Stimulated activated naive CD4-positive, alpha-beta T cell (primary cell): Measurements from ENCODE around the gene COL5A1.
"Not testable (repeated sequence)": the region's sequence is repeated elsewhere in the genome, so short reads cannot be mapped to it uniquely, and the experiment has no call there.

Source experiments
- DNase-seq, 6 experiments: peaks; one replicate each; lab custom pipeline; 2025; lab: John Stamatoyannopoulos, UW

Gene COL5A1

DNA sequence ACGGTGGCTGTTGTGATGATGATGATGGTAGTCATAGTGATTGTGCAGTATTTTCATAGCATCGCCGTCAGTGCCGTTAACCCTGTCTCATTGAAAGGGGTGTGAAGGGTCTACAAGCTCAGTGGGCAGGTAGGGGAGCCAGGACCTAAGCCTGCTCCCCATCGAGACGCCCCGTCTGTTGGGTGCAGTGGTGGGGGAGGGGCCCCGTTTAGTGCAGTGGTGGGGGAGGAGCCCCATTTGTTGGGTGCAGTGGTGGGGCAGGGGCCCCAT is 68.6 kb downstream of the COL5A1 start:
- no peak for DNase-seq

DNA sequence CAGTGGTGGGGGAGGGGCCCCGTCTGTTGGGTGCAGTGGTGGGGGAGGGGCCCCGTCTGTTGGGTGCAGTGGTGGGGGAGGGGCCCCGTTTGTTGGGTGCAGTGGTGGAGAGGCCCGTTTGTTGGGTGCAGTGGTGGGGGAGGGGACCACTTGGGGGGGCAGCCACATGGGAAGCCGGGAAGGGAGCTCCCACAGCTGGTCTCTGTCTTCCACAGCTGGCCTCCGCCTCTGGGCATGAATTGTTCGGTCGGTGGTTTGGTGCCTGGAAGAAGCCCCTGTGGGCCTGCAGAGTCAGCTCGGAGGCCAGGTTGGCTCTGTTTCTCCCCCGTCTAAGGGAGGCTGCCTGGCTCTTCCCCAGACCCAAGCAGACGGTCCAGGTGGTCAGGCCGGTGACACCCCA is 69.3 kb downstream of the COL5A1 start:
- no peak for DNase-seq

GRCh38 chr9:134712243-134712642 is 70.6 kb downstream of the COL5A1 start:
- no peak for DNase-seq

DNA sequence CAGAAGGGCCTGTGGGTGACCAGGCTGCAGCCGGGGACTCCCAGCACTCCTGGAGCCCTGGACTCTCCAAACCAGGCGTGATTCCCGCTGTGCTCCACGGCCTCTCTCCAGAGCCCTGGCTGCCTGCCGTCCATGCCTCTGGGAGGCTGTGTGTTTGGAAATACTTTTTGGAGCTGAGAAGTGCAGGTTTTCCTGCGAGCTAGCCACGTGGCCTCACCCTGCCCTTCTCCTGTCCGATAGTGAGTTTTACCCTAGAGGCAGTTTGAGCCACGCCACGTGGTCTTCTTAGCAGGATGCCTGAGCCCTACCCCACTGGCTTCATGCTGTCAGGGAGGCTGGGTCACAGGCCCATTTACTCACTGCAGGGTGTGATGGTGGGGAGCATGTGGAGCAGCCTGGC is 71.3 kb downstream of the COL5A1 start:
- DNase-seq: no peak

GRCh38 chr9:134715536-134715935 is 73.9 kb downstream of the COL5A1 start:
- DNase-seq: not testable (repeated sequence)

GRCh38 chr9:134716067-134716466 is 74.5 kb downstream of the COL5A1 start:
- no peak for DNase-seq

- DNase-seq: no peak
Measured at GRCh38 chr9:134717056-134717455, 75.5 kb downstream of the COL5A1 start.

- DNase-seq: no peak
Measured at GRCh38 chr9:134717924-134718645, 76.5 kb downstream of the COL5A1 start.

DNA sequence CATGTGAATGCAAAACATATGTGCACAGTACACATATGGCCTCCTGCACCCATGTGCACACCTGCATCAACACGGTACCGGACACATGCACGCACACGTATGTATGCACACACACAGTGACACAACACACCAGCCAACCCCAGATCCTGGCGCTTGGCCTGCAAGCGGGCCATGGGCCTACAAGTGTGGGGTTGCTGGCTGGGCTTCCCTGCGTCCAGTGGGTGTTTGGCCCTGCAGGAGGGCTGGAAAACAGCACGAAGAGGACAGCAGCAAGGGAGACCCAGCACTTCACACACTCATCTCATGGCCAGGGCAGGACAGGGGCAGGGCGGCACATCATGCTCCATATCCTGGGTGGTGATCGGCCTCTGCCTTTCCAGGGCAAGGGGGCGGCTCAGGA is 77.7 kb downstream of the COL5A1 start:
- no peak for DNase-seq

- no peak for DNase-seq
Measured at GRCh38 chr9:134720136-134720753, 78.6 kb downstream of the COL5A1 start.

GRCh38 chr9:134720796-134721195 is 79.2 kb downstream of the COL5A1 start:
- no peak for DNase-seq

- no peak for DNase-seq
Measured at GRCh38 chr9:134721344-134721743, 79.7 kb downstream of the COL5A1 start.

DNA sequence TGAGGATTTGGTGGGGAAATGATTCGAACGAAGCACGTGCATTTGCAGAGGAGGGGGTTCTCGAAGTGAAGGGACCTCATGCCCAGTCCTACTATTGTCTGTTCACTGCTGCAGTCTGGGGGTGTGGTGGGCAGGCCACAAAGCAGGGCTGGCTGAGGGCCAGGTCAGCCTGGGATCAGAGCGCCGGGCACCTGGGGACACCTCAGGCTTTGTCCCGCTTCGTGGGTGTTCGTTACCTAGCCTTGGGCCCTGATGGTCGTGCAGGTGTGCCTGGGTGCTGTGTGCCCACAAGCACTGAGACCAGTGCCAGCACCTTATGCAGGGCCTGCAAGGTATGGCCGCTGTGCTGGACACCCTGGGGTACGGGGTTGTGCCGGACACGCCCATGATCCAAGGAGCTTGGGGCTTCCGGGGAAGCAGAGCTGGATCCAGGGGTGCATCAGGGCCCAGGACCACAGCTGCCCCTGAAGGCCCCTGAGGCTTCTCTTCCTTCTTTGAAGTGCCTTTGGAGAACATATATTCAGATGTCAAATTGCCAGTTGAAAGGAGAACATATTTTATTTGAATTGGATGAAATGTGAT is 80.6 kb downstream of the COL5A1 start:
- DNase-seq: no peak

GRCh38 chr9:134723037-134723436 is 81.4 kb downstream of the COL5A1 start:
- DNase-seq: no peak

DNA sequence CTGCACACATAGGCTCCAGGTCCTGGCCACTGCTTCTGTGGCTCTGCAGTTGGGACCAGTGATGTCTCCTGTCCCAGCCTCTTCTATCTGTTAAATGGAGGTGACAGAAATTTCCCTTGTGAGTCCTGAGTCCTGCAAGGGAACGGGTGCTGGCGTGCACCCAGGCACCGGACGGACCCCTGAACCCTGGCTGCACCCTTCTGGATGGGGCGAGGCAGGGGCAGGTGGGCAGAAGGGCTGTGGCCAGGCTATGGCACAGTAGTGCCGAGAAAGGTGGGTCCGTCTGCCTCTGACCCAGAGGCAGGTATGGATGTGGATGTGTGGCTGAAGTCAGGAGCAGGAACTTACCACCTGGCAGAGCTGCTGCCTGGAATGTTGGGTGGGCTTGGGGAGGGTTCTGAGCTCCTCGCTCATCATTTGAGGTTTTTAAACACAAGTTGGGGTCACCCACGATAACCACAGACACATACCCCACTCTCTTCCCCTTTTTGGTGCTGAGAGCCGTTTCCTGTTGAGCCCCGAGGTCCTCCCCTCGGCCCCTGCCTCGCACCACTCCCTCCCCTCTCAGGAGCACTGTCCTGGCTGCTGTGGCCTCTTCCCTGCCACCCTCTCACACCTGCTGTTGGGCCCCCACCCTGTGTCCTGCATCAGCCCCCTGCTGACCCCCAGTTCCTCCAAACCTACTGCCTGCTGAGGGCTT is 82.0 kb downstream of the COL5A1 start:
- DNase-seq: no peak

DNA sequence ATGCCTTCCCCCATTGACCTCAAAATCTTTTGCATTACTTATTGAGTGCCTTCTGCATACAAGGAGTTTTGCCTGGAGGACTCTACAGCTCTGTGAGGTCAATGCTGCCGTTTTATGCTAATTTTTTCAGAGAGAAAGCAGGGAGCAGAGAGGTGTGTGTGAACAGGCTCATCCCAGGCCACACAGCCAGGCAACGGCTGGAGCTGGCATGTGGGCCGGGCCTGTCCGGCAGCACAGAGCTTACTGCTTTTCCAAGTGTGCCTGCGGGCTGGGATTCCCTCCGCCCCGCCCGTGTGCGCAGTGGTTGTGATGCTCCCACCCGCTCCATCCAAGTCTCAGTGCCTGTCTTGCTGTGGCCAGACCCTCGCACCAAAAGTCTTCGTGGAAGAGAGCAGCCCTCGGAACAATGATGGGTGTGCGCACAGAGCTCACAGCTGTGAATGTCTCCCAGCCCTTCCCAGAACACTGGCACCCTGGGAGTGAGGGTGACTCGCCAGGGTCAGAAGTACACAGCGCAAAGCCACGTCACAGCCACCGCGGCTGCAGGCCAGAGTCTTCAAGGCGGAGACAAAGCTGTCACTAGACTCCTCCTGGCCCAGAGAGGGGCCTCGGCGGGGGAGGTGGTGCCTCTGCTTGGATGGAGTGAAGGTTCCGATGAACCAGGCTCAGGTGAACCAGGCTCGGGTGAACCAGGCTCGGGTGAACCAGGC is 82.8 kb downstream of the COL5A1 start:
- no peak for DNase-seq

DNA sequence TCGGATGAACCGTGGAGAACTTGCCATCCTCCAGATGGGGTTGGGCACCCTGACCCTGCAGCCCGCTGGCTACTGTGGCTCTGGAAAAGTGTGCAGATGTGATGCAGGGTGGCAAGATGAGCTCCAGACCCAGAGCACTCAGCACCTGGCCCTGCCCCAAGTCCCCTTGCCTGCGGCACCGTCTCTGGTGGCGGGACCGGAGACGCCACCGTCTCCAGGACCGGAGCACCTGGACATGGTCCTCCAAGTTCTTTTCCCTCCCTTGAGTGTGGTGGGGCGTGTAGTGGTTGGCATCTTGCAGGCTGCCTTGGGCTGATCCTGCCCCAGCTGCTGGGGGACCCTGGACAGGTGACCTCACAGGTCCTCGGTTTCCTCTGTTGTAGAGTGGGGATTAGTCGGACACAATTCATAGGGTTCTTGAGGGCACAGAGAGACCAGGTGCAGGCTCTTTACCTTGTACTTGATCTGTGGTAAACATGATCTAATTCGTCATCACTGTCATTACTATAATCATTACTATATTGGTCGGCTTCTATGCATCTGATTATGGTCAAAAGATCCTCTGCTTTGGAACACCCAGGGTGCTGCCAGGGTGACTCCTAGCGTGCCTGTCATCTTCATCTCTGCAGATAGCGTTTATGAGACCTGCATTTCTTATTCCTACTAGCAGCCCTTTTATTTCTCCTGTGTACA is 83.5 kb downstream of the COL5A1 start:
- DNase-seq: no peak

- DNase-seq: no peak
Measured at GRCh38 chr9:134725605-134725940, 84.0 kb downstream of the COL5A1 start.

DNA sequence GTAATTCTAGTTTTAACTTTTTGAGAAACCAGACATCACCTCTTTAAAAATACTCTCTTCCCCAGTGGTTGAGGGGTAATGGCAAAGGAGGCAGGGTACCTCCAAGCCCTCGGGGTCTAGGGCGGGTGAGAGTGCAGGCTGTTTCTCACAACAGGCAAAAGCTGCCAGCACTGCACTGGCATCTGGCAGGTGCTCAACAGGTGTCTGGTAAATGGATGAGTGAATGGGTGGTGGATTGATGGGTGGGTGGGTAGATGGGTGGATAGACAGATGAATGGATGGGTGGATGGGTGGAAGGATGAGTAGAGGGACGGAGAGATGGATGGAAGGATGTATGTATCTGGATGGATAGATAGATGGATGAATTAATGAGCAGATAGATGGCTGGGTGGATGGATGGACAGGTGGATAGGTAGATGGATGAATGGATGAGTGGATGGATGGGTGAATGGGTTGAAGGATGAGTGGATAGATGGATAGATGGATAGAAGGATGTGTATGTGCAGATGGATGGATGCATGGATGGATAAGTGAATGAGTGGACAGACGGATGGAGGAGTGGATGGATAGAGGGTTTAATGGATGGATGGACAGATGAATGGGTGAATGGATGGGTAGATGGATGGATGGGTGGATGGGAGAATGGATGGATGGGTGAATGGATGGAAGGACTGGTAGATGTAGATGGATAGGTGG is 84.6 kb downstream of the COL5A1 start:
- no peak for DNase-seq

- DNase-seq: no peak
Measured at GRCh38 chr9:134726722-134727034, 85.1 kb downstream of the COL5A1 start.

DNA sequence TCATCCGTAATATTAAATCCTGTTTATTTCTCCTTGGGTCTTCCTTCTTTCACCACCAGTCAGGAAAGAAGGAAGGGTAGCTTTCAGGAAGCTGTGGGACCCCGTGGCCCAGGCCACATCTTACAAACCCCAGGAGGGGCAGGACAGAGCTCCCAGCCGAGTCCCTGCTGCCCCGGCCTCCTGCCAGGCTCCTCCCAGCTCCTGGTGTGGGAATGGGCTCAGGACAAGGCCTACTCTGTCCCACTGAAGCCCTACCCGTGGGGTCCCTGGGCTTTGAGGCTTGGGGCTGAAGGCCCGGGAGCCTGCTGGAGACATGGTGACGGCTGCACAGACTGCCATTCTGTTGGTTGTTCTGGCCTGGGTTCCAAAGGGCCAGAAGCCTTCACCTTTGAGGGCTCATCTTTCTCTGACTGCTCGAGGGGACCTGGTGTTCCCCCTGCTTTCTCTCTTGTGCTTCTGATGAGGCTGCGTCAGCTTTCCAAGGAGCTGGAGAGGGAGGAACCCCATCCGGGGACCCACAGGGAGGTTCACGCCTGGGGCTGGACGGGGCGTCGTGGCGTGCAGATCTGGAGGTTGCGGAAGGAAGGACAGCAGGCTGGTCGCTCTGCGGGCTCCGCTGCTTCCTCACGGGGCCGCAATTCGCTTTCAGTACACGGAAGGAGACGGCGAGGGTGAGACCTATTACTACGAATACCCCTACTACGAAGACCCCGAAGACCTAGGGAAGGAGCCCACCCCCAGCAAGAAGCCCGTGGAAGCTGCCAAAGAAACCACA is 86.6 kb downstream of the COL5A1 start:
- DNase-seq: no peak
